Measurements from ENCODE around the gene SAMD11.
"Not testable (repeated sequence)": the region's sequence is repeated elsewhere in the genome, so short reads cannot be mapped to it uniquely, and the experiment has no call there.

SAMD11 gene

GRCh38 chr1:978835-979743 lies 55.4 kb downstream of the SAMD11 start:
- DNase-seq (ENCODE audit: low spot score): no peak

GRCh38 chr1:979744-980072 lies 56.0 kb downstream of the SAMD11 start:
- no peak for DNase-seq (ENCODE audit: low spot score)

GRCh38 chr1:980137-980571 lies 56.4 kb downstream of the SAMD11 start:
- no peak for DNase-seq (ENCODE audit: low spot score)

DNA sequence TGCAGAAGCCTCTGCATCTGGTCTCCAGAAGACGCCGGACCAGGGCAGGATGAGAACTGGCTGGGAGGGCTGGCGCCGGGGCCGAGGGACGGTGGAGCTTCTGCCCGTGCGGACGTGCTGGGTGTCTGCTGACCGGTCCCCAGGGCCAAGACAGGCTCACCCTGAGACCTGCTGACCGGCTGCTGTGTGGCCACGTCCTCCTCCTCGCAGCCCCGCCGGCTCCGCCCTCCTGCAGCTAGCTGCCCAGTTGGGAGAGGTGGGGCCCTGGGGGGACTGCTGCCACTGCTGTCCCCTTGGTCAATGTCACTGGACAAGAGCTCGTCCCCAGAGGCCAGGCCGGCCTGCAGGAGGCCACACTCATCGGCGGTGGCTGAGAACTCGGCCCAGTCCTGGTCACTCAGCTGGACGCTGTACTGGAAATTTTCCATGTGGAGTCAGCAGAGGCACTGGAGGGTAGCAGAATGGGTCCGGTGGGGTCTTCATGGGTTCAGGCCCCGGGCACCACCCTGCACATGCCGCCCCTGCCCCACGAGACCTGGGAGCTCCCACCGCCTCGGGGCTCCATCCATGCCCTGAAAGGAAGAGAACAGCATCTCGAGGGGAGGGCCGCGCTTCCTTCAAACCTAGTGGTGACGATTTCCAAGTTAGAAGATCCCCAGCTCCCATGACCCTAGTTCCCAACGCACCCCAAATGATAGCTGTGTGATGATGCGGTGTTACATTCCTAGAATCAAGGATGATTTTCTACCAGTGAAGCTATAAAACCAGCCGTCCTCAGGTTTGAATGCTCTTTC lies 57.1 kb downstream of the SAMD11 start:
- no peak for DNase-seq (ENCODE audit: low spot score)

GRCh38 chr1:981491-981954 lies 57.8 kb downstream of the SAMD11 start:
- DNase-seq (ENCODE audit: low spot score): no peak

DNA sequence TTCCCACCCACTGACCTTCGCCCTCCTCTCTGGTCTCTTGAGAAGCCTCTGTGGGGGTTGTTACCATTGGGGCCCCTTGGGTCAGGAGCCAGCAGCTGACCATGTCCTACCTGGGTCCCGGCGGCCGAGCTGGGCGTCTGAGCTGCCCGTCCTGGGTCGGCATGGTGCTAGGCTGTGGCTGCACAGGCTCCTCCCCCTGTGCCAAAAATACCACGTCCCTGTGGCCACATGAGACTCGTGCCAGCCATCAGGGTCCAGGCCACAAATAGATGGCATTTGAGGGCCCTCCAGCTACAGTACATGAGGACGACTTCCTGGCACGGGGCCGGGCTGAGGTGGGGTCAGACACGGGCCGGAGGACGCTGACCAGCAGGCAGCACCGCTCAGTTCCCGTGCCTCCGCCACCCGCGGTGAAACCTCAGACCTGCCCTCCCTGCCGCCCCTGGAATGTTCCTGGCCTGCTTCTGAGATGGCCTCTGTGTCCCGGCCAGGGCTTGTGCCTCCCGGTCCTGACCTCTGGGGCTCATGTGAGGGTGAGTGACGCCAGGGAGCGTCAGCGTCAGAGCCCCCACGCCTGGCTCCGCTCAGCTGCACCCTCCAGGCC lies 58.3 kb downstream of the SAMD11 start, which contains the start of gene PERM1:
Gene PERM1 (minus strand): TSS at position 139 of the 604 bp plus-strand sequence. CDS start 1,064 bp downstream, outside the sequence.
- DNase-seq (ENCODE audit: low spot score): no peak

DNA sequence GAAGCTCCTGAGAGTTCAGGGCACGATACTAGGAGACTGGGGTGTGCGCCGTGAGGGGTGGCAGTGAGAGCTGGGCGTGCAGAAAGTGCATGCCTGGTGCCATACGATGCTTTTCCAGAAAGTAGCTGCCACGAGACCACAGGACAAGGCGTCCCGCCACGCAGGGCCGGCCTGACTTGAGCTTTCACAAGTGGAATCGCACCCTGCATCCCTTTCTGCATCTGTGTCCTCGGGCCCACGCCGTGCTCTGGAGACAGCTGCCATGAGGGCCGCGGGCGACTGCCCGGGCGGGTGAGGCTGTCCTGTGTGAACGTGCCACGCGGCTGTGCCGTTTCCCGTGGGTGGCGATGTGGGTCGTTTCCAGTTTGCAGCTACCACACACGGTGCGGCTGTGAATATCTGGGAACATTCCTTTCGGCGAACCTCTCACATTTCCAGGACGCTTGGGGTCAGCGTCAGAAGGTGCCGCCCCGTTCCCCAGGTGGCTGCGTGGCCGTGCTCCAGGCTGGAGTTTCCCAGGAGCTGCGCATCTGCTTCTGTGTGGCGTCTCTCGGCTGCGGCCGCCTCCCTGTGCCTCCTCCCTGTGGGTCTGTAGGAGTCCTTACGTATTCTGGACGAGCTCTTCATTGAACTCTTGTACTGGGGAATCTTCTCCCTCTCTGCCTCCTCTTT lies 59.2 kb downstream of the SAMD11 start:
- DNase-seq (ENCODE audit: low spot score): no peak

DNA sequence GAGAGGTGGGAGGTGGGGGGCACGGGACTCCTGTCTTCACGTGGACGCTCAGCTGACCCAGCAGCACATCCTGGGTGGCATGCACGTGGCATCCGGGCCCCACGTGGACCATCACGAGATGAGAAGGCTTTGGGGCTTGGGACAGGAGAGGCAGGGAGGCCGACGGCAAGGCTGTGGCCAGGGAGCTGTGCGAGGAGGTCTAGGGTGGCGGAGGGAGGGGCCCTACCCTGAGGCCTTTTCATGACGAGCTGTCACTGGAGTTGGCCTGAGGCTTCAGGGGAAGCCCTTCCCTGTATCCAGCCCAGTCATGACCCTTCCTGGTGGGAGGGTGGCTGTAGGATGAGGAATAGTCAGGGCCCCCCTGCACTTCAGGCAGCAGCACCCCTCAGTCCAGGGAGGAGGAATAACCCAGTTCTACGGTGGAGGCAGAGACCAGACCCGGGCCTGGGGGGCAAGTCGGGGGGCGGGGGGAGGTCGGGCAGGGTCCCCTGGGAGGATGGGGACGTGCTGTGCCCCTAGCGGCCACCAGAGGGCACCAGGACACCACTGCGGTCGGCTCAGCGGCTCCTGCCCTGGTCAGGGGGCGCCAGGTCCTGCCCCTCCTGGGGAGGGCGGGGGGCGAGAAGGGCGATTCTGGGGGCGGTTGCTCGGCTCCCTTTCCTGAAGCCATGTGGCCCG lies 60.2 kb downstream of the SAMD11 start:
- peak; percentile 53 for DNase-seq (ENCODE audit: low spot score)

DNA sequence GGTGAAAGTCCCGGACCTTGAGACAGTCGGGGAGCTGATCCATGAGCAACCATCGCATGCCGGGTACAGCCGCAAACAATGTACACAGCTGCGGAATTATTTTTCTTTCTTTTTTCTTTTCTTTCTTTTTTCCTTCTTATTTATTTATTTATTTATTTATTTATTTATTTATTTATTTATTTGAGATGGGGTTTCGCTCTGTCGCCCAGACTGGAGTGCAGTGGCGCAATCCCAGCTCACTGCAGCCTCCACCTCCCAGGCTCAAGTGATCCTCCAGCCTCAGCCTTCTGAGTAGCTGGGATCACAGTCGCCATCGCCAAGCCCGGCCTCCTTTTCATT lies 60.7 kb downstream of the SAMD11 start:
- no peak for DNase-seq (ENCODE audit: low spot score)

DNA sequence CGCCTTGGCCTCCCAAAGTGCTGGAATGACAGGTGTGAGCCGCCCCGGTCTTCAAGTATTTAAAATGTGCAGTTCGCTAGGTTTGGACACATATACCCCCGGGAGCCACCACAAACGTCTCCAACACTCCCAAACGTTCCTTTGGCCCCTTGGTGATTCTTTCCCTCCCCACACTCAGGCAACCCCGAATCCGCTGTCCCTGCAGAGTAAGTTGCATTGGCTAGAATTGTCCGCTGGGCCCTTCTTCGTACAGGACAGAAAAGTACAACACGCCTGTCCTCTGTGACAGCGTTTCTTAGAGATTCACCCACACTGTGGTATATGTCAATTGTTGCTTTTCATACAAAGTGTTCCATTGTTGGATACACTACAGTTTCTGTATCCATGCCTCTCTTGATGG lies 61.4 kb downstream of the SAMD11 start:
- no peak for DNase-seq (ENCODE audit: low spot score)

- DNase-seq (ENCODE audit: low spot score): not testable (repeated sequence)
These were observed 64.3 kb downstream of the SAMD11 start for GRCh38 chr1:988061-988460.

DNA sequence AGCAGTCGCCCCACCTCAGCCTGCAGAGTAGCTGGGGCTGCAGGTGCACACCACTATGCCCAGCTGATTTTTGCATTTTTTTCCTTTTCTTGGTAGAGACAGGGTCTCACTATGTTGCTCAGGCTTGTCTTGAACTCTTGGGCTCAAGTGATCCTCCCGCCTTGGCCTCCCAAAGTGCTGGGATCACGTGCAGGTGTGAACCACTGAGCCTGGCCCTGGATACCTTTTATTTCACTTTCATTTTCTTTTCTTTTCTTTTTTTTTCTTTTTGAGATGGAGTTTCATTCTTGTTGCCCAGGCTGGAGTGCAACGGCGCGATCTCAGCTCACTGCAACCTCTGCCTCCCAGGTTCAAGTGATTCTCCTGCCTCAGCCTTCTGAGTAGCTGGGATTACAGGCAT lies 67.6 kb downstream of the SAMD11 start:
- DNase-seq (ENCODE audit: low spot score): not testable (repeated sequence)

GRCh38 chr1:991895-992294 lies 68.2 kb downstream of the SAMD11 start:
- no peak for DNase-seq (ENCODE audit: low spot score)

DNA sequence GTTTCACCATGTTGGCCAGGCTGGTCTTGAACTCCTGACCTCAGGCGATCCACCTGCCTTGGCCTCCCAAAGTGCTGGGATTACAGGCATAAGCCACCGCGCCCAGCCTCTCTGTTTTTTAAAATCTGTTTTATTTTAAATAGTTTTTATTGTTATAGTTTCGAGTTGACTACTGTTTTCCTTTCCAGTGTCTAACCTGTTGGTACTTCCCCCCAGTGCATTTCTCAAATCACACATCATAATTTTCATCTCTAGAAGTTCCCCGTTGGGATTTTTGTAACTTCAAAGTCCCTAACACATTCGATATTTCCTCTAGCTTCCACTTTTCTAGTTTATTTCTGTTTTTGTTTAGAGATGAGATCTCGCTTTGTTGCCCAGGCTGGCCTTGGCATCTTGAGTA lies 68.6 kb downstream of the SAMD11 start:
- no peak for DNase-seq (ENCODE audit: low spot score)

- DNase-seq (ENCODE audit: low spot score): no peak
These were observed 69.8 kb downstream of the SAMD11 start for GRCh38 chr1:993379-993995.
